Activated CD4-positive, alpha-beta T cell treated with anti-CD3 and anti-CD28 coated beads, Interleukin-2, Interleukin-4, amounts not matched to agents 100 ng/mL and 50 ng/mL, durations not matched to agents 16 hours and 8 hours (primary cell): ENCODE data around the gene TCP1.
"Not testable (repeated sequence)": the region's sequence is repeated elsewhere in the genome, so short reads cannot be mapped to it uniquely, and the experiment has no call there.

ENCODE experiments used
- DNase-seq: peaks from one replicate; pipeline ENCODE4 v3.0.0-alpha.2; 2020; ENCODE audit warnings: low spot score

The TCP1 gene

GRCh38 chr6:159777240-159777904, 12.0 kb downstream of the TCP1 start:
- no peak for DNase-seq

- DNase-seq, result no peak
Measured at GRCh38 chr6:159772196-159772595, 17.2 kb downstream of the TCP1 start.

GRCh38 chr6:159769470-159769869, 19.9 kb downstream of the TCP1 start:
- no peak for DNase-seq

GRCh38 chr6:159766906-159767305, 22.5 kb downstream of the TCP1 start:
- no peak for DNase-seq

GRCh38 chr6:159762681-159763293, 26.6 kb downstream of the TCP1 start:
- DNase-seq, result no peak

GRCh38 chr6:159761873-159762680, 27.3 kb downstream of the TCP1 start, which contains the start of gene ACAT2:
Gene ACAT2, plus strand, starts transcription at chr6:159762045. Its CDS starts 43 bp downstream, at chr6:159762088.
- peak; percentile 97 for DNase-seq

- DNase-seq, result no peak
Measured at GRCh38 chr6:159761129-159761872, 28.1 kb downstream of the TCP1 start.

- no peak for DNase-seq
Measured at GRCh38 chr6:159760602-159761057, 28.8 kb downstream of the TCP1 start.

GRCh38 chr6:159759645-159760044, 29.8 kb downstream of the TCP1 start:
- no peak for DNase-seq

- no peak for DNase-seq
Measured at GRCh38 chr6:159758031-159759001, 31.1 kb downstream of the TCP1 start.

- no peak for DNase-seq
Measured at GRCh38 chr6:159756508-159756907, 32.9 kb downstream of the TCP1 start.

GRCh38 chr6:159754959-159755914, 34.2 kb downstream of the TCP1 start:
- no peak for DNase-seq

GRCh38 chr6:159754401-159754800, 35.0 kb downstream of the TCP1 start:
- DNase-seq, result no peak

- no peak for DNase-seq
Measured at GRCh38 chr6:159753081-159753872, 36.1 kb downstream of the TCP1 start.

- DNase-seq, result no peak
Measured at GRCh38 chr6:159751448-159751847, 38.0 kb downstream of the TCP1 start.

- not testable (repeated sequence) for DNase-seq
Measured at GRCh38 chr6:159748127-159748526, 41.3 kb downstream of the TCP1 start.

GRCh38 chr6:159746759-159747158, 42.6 kb downstream of the TCP1 start:
- DNase-seq, result no peak

- DNase-seq, result no peak
Measured at GRCh38 chr6:159745081-159745480, 44.3 kb downstream of the TCP1 start.

GRCh38 chr6:159742165-159742564, 47.2 kb downstream of the TCP1 start:
- DNase-seq, result no peak
